ENCODE measurements around the gene CWC22.

DNA sequence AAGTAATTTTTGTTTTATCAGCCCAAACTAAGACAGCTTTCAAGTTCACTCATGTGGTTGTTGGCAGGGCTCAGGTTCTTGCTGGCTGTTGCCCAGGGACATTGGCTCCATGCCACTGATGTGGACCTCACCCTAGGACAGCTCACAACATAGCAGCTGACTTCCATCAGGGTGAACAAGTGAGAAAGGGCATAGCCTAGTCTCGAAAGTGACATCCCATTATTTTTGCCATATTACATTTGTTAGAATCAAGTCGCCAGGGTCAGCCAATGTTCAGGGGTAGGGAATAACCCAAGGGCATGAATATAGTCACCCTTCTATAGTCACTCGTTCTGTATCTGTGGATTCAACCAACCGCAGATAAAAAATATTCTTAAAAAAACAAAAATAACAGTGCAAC, 10.7 kb upstream of the CWC22 start:
- TF ChIP-seq EZH2 (IDR thresholded peaks at IDR 0.05; ENCODE audit: low read depth, low read length, severe bottlenecking): no peak
- no peak for TF ChIP-seq NRF1 (IDR thresholded peaks at IDR 0.05; ENCODE audit: low read depth, low read length)
- TF ChIP-seq HDAC6 (IDR thresholded peaks at IDR 0.05; ENCODE audit: low read depth, low read length): no peak
- TF ChIP-seq, protein P1, sequence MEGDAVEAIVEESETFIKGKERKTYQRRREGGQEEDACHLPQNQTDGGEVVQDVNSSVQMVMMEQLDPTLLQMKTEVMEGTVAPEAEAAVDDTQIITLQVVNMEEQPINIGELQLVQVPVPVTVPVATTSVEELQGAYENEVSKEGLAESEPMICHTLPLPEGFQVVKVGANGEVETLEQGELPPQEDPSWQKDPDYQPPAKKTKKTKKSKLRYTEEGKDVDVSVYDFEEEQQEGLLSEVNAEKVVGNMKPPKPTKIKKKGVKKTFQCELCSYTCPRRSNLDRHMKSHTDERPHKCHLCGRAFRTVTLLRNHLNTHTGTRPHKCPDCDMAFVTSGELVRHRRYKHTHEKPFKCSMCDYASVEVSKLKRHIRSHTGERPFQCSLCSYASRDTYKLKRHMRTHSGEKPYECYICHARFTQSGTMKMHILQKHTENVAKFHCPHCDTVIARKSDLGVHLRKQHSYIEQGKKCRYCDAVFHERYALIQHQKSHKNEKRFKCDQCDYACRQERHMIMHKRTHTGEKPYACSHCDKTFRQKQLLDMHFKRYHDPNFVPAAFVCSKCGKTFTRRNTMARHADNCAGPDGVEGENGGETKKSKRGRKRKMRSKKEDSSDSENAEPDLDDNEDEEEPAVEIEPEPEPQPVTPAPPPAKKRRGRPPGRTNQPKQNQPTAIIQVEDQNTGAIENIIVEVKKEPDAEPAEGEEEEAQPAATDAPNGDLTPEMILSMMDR (IDR thresholded peaks at IDR 0.05; ENCODE audit: control extremely low read depth in 1 of 3, insufficient read depth in 1 of 3, low read depth in 1 of 3, low read length in 3 of 3): no peak

Data from H1 (cell line).